Measurements from ENCODE around the gene DPYD.

Gene DPYD

DNA sequence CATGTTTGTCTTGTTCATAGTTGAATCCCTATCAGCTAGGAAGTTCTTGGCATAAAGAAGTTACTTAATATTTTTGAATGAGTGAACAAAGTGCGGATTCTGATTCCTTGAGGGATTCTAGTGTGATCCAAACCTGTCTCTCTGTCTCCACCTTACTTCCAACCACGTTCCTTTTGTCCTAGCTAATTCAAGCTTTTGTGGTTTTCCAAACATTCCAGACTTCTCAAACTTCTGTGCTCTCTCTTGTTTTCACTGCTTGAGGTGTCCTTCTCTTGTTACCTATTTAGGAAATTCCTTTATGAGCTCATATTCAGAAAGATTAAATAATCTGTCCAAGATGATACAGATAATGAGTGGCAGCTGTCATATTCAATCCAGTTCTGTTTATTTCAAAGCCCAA is 846.1 kb downstream of the DPYD start:
- DNase-seq: no peak
- TF ChIP-seq GATA1 (IDR thresholded peaks at IDR 0.05; ENCODE audit: low read depth, low read length) (no peak), POLR2A (IDR thresholded peaks at IDR 0.05; ENCODE audit: low read length) (no peak)

DNA sequence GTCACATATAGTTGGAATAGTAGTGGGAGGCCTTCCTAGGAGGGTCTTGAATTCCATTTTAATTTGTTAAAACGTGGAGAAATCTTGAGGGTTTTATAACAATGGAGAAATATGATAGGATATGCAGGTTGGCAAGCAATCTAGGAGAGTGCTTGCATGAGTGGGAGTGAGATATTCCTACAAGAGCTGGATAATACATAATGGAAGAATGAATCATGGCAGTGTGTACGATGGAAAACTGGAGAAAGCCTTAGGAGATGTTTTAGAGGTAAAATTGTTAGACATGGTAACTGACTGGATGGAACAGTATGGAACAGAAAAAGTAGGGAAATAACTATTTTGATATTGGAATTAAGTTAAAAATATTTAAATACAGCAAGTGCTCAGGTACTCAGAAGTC is 846.9 kb downstream of the DPYD start:
- no peak for DNase-seq
- TF ChIP-seq POLR2A (IDR thresholded peaks at IDR 0.05; ENCODE audit: low read length): no peak
- no peak for TF ChIP-seq GATA1 (IDR thresholded peaks at IDR 0.05; ENCODE audit: low read depth, low read length)

DNA sequence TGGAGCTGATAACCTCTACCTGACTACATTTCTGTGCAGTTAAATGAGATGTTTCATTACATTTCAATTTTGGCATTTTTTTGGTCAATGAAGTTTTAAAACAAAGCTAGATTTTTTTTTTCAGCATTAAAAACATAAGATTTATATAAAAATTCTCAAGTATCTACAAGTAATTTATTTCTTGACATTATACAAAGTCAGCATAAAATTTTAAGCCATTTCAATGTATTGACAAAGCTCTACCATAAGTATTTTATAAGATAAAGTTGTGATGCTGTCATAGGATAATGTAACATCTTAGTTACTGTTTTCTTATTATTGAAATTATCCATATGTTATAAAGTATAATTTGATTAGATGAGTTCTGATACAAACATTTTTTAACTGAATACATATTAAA is 847.7 kb downstream of the DPYD start:
- TF ChIP-seq POLR2A (IDR thresholded peaks at IDR 0.05; ENCODE audit: low read length) (no peak), GATA1 (IDR thresholded peaks at IDR 0.05; ENCODE audit: low read depth, low read length) (no peak)
- DNase-seq: no peak

DNA sequence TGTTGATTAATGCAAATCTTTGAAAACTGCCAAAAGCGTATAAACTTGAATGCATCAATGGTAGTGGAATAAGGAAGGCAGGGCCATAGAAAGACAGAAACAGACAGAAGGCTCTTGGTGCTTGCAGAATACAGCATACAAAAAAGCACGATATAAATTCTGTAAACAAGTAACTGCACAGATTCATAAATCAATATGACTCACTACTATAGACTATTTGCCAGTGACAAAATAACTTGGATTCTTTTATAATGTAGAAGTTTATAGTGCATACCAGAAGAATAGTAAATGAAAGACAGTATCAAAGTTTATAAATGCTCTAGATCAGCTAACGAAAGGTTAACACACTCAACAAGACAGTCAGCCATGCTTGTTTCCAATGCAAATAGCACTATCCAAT is 849.7 kb downstream of the DPYD start:
- TF ChIP-seq GATA1 (IDR thresholded peaks at IDR 0.05; ENCODE audit: low read depth, low read length): no peak
- TF ChIP-seq POLR2A (IDR thresholded peaks at IDR 0.05; ENCODE audit: low read length): no peak
- DNase-seq: no peak

DNA sequence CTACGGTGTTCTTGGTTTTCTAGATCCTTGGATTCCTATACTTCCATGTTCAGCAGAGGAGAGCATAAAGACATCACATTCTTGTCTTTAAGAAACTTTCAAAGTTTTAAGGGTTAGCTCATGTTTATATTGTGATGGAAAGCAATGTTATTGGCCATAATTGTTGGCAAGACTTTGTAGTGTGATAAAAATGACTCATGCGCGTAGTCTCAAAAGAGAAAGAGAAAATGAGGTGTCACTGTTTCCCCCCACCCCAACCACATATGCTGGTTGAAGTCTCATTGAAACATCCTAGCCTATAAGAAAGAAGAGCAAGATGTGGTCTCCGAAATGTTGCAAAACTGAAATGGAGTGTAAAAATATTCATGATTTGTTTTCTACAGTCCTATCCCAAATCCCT is 850.5 kb downstream of the DPYD start:
- DNase-seq: no peak
- TF ChIP-seq POLR2A (IDR thresholded peaks at IDR 0.05; ENCODE audit: low read length) (no peak), GATA1 (IDR thresholded peaks at IDR 0.05; ENCODE audit: low read depth, low read length) (no peak)

DNA sequence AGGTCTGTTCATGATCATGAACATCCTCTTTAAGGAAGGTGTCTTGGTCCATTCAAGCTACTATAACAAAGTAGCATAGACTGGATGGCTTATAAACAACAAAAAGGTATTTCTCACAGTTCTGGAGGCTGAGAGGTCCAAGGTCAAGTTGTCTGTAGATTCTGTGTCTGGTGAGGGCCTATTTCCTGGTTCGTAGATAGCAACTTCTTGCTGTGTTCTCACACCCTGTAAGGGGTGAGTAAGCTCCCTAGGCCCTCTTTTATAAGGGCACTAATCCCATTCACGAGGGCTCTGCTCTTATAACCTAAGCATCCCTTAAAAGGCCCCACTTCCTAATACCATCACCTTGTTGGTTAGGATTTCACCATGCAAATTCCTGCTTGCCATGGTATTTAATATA is 851.5 kb downstream of the DPYD start:
- TF ChIP-seq POLR2A (IDR thresholded peaks at IDR 0.05; ENCODE audit: low read length): no peak
- DNase-seq: no peak

DNA sequence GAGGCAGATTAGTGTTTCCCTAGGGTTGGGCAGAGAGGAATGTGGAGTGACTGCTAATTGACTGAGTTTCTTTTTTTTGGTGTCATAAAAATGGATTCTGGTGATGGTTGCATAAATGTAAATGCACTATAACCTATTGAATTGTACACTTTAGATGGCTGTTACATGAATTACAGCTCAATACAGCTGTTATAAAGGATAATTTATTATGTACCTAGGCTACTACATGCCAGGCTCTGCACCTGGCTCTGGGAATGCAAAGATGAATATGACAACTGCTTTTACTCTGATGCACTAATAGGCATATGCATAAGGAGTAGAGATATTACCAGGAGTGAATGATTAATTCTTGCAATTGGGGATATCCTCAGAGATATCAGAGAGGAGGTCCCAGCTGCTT is 854.0 kb downstream of the DPYD start:
- TF ChIP-seq POLR2A (IDR thresholded peaks at IDR 0.05; ENCODE audit: low read length): no peak
- no peak for DNase-seq

DNA sequence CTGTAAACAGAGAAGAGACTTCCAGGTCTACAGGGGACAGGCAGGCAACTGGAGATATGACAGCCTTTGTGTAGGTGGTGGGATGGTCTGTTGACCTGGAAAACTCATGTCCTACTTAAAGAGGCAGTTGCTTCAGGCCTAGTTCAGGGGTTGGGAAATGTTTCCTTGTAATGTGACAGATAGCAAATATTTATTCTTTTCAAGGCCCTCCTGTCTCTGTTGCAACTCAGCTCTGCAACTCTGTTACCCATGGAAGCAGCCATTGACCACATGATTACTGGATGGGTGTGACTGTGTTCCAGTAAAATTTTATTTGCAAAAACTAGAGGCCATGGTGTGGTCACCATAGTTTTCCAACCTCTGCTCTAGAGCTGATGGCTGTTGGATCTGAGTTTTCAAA is 857.3 kb downstream of the DPYD start:
- TF ChIP-seq POLR2A (IDR thresholded peaks at IDR 0.05; ENCODE audit: low read length): no peak
- no peak for TF ChIP-seq GATA1 (IDR thresholded peaks at IDR 0.05; ENCODE audit: low read depth, low read length)

DNA sequence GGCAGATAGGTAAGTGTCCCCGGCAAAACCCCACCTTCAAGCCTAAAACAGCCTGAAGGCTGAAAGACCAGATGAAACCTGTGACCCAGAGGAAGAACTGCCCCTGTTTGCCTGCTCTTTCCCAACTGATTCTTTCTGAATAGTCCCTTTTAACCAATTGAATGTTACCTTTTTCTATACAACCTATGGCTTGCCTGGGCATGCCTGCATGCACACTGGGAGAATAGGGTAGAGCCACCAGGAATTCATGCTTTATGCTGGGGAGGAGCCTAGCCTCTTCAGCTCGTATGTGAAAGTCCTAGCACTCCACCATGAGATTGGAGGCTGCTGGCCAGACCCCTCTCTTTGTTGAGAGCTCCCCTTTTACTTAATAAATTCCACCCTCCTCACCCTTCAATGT is 859.2 kb downstream of the DPYD start:
- no peak for DNase-seq
- TF ChIP-seq GATA1 (IDR thresholded peaks at IDR 0.05; ENCODE audit: low read depth, low read length): no peak

More for the DNA sequence above, 857.3 kb downstream of the DPYD start:
- no peak for DNase-seq

DNA sequence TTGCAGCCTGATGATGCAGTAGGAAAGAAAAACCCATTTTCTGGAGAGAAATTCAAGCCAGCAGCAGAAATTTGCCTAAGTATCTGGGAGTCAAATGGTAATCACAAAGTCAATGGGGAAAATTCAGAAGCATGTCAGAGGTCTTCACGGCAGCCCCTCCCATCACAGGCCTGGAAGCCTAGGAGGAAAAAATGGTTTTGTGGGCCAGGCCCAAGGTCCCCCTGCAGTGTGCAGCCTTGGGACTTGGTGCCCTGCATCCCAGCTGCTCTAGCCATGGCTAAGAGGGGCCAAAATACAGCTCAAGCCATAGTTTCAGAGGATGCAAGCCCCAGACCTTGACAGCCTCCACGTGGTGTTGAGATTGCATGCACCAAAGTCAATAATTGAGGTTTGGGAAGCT is 864.4 kb downstream of the DPYD start:
- no peak for DNase-seq
- TF ChIP-seq GATA1 (IDR thresholded peaks at IDR 0.05; ENCODE audit: low read depth, low read length) (no peak), POLR2A (IDR thresholded peaks at IDR 0.05; ENCODE audit: low read length) (no peak)

DNA sequence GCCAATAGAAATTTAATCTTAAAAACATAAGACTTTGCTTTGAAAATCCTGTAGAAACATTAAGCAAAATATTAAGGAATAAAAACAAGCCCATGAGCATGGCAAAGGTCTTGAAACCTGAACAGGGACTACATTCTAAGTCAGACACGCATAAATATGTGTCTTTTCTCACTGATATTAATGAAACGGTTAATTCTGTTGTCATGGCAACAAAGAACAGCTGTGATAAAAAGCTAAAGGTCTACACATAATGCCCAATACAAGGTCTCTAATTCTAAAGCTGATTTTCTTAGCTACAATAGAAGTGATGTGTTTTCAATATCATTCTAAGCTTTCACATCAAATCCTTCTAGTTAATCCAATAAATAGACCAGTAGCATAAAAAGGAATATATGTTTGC is 867.6 kb downstream of the DPYD start:
- no peak for TF ChIP-seq GATA1 (IDR thresholded peaks at IDR 0.05; ENCODE audit: low read depth, low read length)
- no peak for DNase-seq

DNA sequence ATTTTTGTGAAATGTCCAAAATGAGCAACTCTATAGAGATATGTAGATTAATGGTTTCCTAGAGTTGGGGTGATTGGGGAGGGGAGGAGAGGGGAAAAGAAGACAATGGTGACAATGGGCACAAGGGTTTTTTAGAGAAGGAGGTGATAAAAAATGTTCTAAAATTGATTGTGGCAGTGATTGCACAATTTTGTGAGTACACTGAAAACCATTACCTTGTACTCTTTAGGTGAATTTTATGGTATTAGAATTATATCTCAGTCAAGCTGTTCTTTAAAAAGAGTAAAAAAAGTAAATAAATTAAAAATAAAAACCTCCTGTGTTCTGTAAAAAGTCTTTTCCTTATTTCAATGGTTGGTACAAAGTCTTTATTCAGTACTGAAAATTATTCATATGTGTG is 869.0 kb downstream of the DPYD start:
- TF ChIP-seq GATA1 (IDR thresholded peaks at IDR 0.05; ENCODE audit: low read depth, low read length) (no peak), POLR2A (IDR thresholded peaks at IDR 0.05; ENCODE audit: low read length) (no peak)

DNA sequence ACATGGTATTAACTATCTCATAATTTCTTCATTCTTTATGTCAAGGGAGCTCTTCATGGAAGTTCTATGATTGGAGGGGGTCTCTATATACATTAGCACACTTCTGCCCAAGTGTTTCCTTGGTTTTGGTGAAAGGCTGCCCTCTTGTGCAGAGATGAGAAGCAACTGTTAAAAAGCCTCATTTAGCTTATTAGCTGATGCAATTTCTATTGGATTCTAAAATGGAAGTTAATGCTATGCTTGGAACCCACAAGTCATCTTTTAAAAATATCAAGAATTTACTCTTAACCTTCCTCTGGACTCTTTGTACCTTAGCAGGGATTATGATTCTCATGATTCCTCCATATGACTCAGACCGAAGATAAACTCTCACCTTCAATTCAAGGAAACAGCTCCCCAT is 870.3 kb downstream of the DPYD start:
- DNase-seq: no peak
- no peak for TF ChIP-seq POLR2A (IDR thresholded peaks at IDR 0.05; ENCODE audit: low read length)
- no peak for TF ChIP-seq GATA1 (IDR thresholded peaks at IDR 0.05; ENCODE audit: low read depth, low read length)

More for the DNA sequence above, 869.0 kb downstream of the DPYD start:
- DNase-seq: no peak

DNA sequence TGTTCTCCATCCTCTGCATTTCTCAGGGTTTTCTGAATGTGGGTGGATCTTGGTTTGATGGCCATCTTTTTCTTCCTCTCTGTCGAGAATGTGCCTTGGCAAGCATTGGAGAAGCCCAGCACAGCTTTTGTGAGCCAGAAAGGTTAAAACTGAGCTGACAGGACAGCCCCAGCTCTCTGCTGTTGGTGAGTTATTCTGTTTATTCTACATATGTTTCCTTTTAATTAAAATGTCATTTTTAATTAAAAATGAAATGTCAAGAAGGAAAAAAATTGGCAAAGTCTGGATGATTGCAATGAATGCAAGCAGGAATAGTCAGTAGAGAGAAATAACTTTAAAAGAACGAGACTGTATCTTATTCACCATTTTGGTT is 873.4 kb downstream of the DPYD start:
- DNase-seq: no peak
- TF ChIP-seq POLR2A (IDR thresholded peaks at IDR 0.05; ENCODE audit: low read length) (no peak), GATA1 (IDR thresholded peaks at IDR 0.05; ENCODE audit: low read depth, low read length) (no peak)

DNA sequence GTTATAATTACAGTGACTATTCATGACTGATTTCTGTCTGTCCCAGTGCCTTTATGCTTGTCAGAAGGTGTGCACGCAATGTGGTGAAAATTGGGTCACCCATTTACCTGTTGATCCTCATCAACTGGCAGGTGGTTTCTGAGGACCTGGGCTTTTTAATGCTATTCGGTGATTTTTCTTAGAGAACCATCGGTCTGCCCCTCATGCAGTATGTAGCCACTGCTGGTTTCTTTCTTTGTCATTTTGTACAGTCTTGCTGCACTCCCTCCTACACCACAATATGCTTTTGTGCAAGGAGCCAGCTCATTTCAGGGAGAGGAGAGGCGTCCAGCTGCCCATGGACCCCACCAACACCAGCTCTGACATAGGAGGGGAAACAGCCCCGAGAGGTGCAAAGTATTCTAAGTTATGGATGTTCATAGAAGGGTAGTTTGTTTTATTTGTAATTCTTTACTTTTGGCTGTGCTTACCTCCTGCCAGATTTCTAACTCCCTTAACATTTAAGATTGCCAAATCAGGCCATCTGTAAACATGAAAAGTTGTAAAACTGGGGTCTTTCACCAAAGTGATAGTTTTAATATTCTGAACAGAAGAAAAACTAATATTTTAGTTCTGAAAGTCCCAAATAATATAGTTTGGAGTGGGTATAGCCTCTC is 873.9 kb downstream of the DPYD start:
- no peak for DNase-seq
- TF ChIP-seq GATA1 (IDR thresholded peaks at IDR 0.05; ENCODE audit: low read depth, low read length): no peak
- TF ChIP-seq POLR2A (IDR thresholded peaks at IDR 0.05; ENCODE audit: low read length): no peak

DNA sequence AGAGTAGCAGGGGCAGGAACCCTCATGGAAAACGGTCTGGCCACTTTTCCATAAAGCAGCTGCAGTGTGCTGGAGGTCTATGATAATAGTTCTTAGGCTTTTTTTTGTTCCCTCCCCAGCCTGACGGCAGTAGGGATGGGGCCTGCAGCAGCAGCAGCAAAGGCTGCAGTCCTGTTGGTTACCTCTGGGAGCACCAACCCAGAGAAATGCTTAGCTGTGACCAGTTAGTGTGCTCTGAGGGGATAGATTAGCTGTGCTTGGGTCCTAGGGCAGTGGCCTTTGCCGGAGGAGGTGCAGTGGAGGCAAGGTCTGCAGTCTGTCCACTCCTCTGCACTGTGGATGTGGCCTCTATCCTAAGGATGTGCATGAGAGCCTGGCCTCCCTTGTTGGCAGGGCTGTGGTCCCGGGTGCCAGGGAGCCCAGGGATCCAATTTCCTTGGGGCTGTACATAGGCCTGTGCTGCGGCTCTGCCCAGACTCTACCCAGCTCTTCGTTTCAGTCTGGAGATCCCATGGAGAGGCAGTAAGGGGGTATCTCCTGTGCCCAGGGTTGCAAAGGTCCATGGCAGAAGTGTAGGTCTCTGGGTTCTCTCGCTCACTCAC is 876.6 kb downstream of the DPYD start:
- no peak for TF ChIP-seq GATA1 (IDR thresholded peaks at IDR 0.05; ENCODE audit: low read depth, low read length)
- TF ChIP-seq POLR2A (IDR thresholded peaks at IDR 0.05; ENCODE audit: low read length): no peak
- no peak for DNase-seq
